GM12874 (cell line): ENCODE results near the gene LACC1.

ENCODE experiments used
- TF ChIP-seq, protein P1 (sequence below): IDR thresholded peaks from 2 replicates; pipeline ENCODE4 v1.5.1; 2011; ENCODE audit warnings: low read depth, mild to moderate bottlenecking, control low read depth, low read length, moderate library complexity; ENCODE audit not compliant: insufficient read depth

The LACC1 gene

GRCh38 chr13:43942286-43942685, 62.6 kb downstream of the LACC1 start:
- TF ChIP-seq, protein P1, sequence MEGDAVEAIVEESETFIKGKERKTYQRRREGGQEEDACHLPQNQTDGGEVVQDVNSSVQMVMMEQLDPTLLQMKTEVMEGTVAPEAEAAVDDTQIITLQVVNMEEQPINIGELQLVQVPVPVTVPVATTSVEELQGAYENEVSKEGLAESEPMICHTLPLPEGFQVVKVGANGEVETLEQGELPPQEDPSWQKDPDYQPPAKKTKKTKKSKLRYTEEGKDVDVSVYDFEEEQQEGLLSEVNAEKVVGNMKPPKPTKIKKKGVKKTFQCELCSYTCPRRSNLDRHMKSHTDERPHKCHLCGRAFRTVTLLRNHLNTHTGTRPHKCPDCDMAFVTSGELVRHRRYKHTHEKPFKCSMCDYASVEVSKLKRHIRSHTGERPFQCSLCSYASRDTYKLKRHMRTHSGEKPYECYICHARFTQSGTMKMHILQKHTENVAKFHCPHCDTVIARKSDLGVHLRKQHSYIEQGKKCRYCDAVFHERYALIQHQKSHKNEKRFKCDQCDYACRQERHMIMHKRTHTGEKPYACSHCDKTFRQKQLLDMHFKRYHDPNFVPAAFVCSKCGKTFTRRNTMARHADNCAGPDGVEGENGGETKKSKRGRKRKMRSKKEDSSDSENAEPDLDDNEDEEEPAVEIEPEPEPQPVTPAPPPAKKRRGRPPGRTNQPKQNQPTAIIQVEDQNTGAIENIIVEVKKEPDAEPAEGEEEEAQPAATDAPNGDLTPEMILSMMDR, result no peak
